Testis (tissue), 2 donors: ENCODE data around the gene HK1.

ENCODE experiments used
- POLR2A ChIP-seq: fragments of 450-650 bp; IDR thresholded peaks from one replicate; pipeline ENCODE4 v1.6.1; 2017; ENCODE audit warnings: antibody characterized with exemption, mild to moderate bottlenecking, moderate library complexity
- TF ChIP-seq, protein P1 (sequence below), 3 experiments: fragments of 450-650 bp in 2 of 3; fragments of 200-600 bp in 1 of 3; sonication (generic) in 1 of 3; IDR thresholded peaks; one replicate each; pipeline ENCODE4 v1.5.1; 2016 to 2019; ENCODE audit warnings: antibody characterized with exemption in 3 of 3, mild to moderate bottlenecking in 2 of 3, moderate library complexity in 1 of 3

DNA sequence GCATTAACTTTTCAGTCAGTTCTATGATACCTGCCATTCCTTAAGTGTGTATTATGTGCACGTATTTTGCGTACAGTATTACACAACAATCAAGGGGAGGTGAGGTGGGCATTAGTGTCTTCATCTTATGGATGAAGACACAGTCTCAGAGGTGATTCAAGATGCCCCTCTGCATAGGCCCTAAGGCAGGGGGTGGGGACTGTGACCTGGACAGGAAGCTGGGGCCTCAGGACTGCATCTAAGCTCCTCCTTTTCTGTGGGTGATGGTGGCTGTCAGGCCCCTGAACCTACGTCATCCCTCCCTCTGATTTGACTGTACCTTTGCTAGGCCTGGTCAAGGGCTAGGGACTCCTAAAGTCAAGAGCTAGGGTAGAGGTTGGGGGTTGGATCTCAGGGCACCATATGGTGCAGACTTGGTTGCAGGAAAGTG is 38.9 kb downstream of the HK1 start:
- TF ChIP-seq POLR2A, result no peak
- TF ChIP-seq, protein P1, sequence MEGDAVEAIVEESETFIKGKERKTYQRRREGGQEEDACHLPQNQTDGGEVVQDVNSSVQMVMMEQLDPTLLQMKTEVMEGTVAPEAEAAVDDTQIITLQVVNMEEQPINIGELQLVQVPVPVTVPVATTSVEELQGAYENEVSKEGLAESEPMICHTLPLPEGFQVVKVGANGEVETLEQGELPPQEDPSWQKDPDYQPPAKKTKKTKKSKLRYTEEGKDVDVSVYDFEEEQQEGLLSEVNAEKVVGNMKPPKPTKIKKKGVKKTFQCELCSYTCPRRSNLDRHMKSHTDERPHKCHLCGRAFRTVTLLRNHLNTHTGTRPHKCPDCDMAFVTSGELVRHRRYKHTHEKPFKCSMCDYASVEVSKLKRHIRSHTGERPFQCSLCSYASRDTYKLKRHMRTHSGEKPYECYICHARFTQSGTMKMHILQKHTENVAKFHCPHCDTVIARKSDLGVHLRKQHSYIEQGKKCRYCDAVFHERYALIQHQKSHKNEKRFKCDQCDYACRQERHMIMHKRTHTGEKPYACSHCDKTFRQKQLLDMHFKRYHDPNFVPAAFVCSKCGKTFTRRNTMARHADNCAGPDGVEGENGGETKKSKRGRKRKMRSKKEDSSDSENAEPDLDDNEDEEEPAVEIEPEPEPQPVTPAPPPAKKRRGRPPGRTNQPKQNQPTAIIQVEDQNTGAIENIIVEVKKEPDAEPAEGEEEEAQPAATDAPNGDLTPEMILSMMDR (IDR thresholded peaks at IDR 0.05), result no peak
